GM12865 (cell line): ENCODE data around the gene DPF3.

ENCODE experiments used
- DNase-seq: peaks from one replicate; pipeline ENCODE4 v3.0.0; 2010; ENCODE audit warnings: low read depth
- H3K4me3 ChIP-seq: 2 replicates; pipeline ENCODE4 v1.5.1; 2011; ENCODE audit warnings: mild to moderate bottlenecking, low read depth, low read length, control low read depth
- CTCF ChIP-seq: IDR thresholded peaks from 2 replicates; pipeline ENCODE4 v1.5.1; 2011; ENCODE audit warnings: low read length, control low read depth, low read depth, inconsistent platforms; ENCODE audit not compliant: insufficient read depth; ENCODE audit errors: missing control alignments

DPF3 gene

GRCh38 chr14:72619881-72620280, 274.0 kb downstream of the DPF3 start:
- H3K4me3 ChIP-seq, result no peak overlapping the region
- DNase-seq, result no peak
- TF ChIP-seq CTCF, result no peak

GRCh38 chr14:72619111-72619571, 274.8 kb downstream of the DPF3 start:
- DNase-seq, result no peak
- TF ChIP-seq CTCF, result no peak
- no peak overlapping the region for H3K4me3 ChIP-seq

- DNase-seq, result no peak
- no peak for TF ChIP-seq CTCF
- no peak overlapping the region for H3K4me3 ChIP-seq
These were observed 275.5 kb downstream of the DPF3 start for GRCh38 chr14:72618424-72618823.

- no peak for DNase-seq
- TF ChIP-seq CTCF, result no peak
- H3K4me3 ChIP-seq, result no peak overlapping the region
These were observed 276.4 kb downstream of the DPF3 start for GRCh38 chr14:72617391-72618031.

- DNase-seq, result no peak
- no peak for TF ChIP-seq CTCF
- no peak overlapping the region for H3K4me3 ChIP-seq
These were observed 277.1 kb downstream of the DPF3 start for GRCh38 chr14:72616811-72617210.

- no peak for DNase-seq
- TF ChIP-seq CTCF, result no peak
- no peak overlapping the region for H3K4me3 ChIP-seq
These were observed 277.6 kb downstream of the DPF3 start for GRCh38 chr14:72616294-72616693.
